Loucy (cell line): ENCODE results near the gene EHMT2.

Source experiments
- CTCF ChIP-seq: fragments of 200-600 bp; sonication (generic); conservative IDR thresholded peaks from 2 replicates; pipeline ENCODE4 v1.5.1; 2014; ENCODE audit warnings: mild to moderate bottlenecking, antibody characterized with exemption, low read length
- EZH2phosphoT487 ChIP-seq: fragments of 200-600 bp; IDR thresholded peaks from 2 replicates; pipeline ENCODE4 v1.6.1; 2018; ENCODE audit warnings: antibody characterized with exemption, mild to moderate bottlenecking, moderate library complexity, borderline replicate concordance

GRCh38 chr6:31907158-31907813, 9.8 kb upstream of the EHMT2 start:
- TF ChIP-seq CTCF: no peak
- no peak for TF ChIP-seq EZH2phosphoT487
